ENCODE measurements around the gene ARHGEF12.

Gene ARHGEF12

GRCh38 chr11:120538707-120539106, 202.5 kb downstream of the ARHGEF12 start:
- no peaks in the 10 kb centered on the region for H3K9me3 ChIP-seq (ENCODE audit: insufficient read depth, low read depth, low read length)
- no peak overlapping the region for H3K9ac ChIP-seq (ENCODE audit: low read depth, low read length)
- H3K4me3 ChIP-seq (ENCODE audit: low read length) = no peak overlapping the region
- H3K27ac ChIP-seq (ENCODE audit: low read length) = no peak overlapping the region
- H3K4me1 ChIP-seq (ENCODE audit: insufficient read depth, low read length) = no peaks in the 10 kb centered on the region
- no peaks in the 10 kb centered on the region for H3K36me3 ChIP-seq (ENCODE audit: insufficient read depth, low read depth, low read length)
- no peaks in the 10 kb centered on the region; the same call in 1 of the 2 replicates for H3K27me3 ChIP-seq (ENCODE audit: insufficient read depth, low read length)

Measured in iPS-20b (cell line).